Natural killer cell (primary cell): Measurements from ENCODE around the gene BORCS5. TPM values are rescaled to one million over a fixed set of nuclear protein-coding genes. Genes with fewer than 3 reads are reported as not detected.
A peak's percentile ranks its signal among the peaks of the same experiment; 100 is the strongest.

Source experiments
- ATAC-seq, 3 donors: fragments of 150-1000 bp in 2 of 3; fragments of 200-7000 bp in 1 of 3; cut with Tn5 transposase; 1 replicate in 1 of 3; 2 replicates in 2 of 3; pipeline ENCODE4 v1.10.0; 2021; ENCODE audit warnings: mild to moderate bottlenecking in 2 of 3, moderate library complexity in 2 of 3
- DNase-seq, 2 donors: peaks; one replicate each; pipeline versions ENCODE4 v3.0.0 to v3.0.0-alpha.2; 2013 to 2021; ENCODE audit warnings: mixed read lengths in 1 of 2
- H3K27ac ChIP-seq: one replicate; pipeline ENCODE4 v1.5.1; 2013; ENCODE audit warnings: mild to moderate bottlenecking, low read length
- H3K27me3 ChIP-seq: one replicate; pipeline ENCODE4 v1.6.1; 2013; ENCODE audit warnings: low read length; ENCODE audit not compliant: control insufficient read depth, insufficient read depth
- H3K36me3 ChIP-seq: one replicate; pipeline ENCODE4 v1.6.1; 2013; ENCODE audit warnings: low read length; ENCODE audit not compliant: control insufficient read depth, insufficient read depth
- H3K4me1 ChIP-seq: one replicate; pipeline ENCODE4 v1.6.1; 2013; ENCODE audit warnings: low read length; ENCODE audit not compliant: control insufficient read depth, insufficient read depth
- H3K4me3 ChIP-seq: one replicate; pipeline ENCODE4 v1.5.1; 2013; ENCODE audit warnings: low read length
- H3K9me3 ChIP-seq: one replicate; pipeline ENCODE4 v1.6.1; 2013; ENCODE audit warnings: low read length; ENCODE audit not compliant: control insufficient read depth, insufficient read depth
- H3K27ac Mint-ChIP-seq, 2 donors: one replicate each; pipeline ENCODE4 v1.8.0; 2022; ENCODE audit warnings: mild to moderate bottlenecking in 2 of 2, mixed read lengths in 2 of 2, moderate library complexity in 1 of 2
- H3K27me3 Mint-ChIP-seq, 2 donors: one replicate each; pipeline ENCODE4 v1.8.0; 2022; ENCODE audit warnings: low read depth in 2 of 2, mixed read lengths in 2 of 2
- H3K36me3 Mint-ChIP-seq: one replicate; pipeline ENCODE4 v1.8.0; 2022; ENCODE audit warnings: mixed read lengths
- H3K4me1 Mint-ChIP-seq, 2 donors: one replicate each; pipeline ENCODE4 v1.8.0; 2022; ENCODE audit warnings: mixed read lengths in 2 of 2
- H3K4me3 Mint-ChIP-seq: one replicate; pipeline ENCODE4 v1.8.0; 2022; ENCODE audit warnings: mild to moderate bottlenecking, moderate library complexity, mixed read lengths
- H3K9me3 Mint-ChIP-seq, 2 donors: one replicate each; pipeline ENCODE4 v1.8.0; 2022; ENCODE audit warnings: mixed read lengths in 2 of 2
- CTCF ChIP-seq: fragments of 200-600 bp; IDR thresholded peaks from one replicate; pipeline ENCODE4 v1.8.0; 2022; ENCODE audit warnings: antibody characterized with exemption
- WGBS: methylation state at CpG from one replicate; pipeline ENCODE4 v1.1.7; 2013; ENCODE audit warnings: missing lambda C conversion rate; ENCODE audit not compliant: insufficient coverage; 5-methylcytosine and 5-hydroxymethylcytosine counted together
- intact Hi-C: fragments of 100-400 bp; cut with micrococcal nuclease; formaldehyde crosslinking; loops from one replicate; pipeline ENCODE4 v1.14.2; 2022
- total RNA-seq, 4 donors: library from RNA; stranded (reverse); fragments of 120-200 nt in 1 of 4; gene quantifications; one replicate each; pipeline versions ENCODE4 v1.2.3 to v1.2.4, GENCODE V29; 2013 to 2022

Gene BORCS5
- total RNA-seq, 3 donors from 2014 or later (not counting 1 experiment from before 2014, with no cell fraction given) = 28.5 to 32.8 (median 29.2) TPM

GRCh38 chr12:12367482-12367998 lies 10.7 kb downstream of the BORCS5 start:
- TF ChIP-seq CTCF = no peak
- ATAC-seq = no peak
- Mint-ChIP-seq H3K27me3 (no peaks in the 10 kb centered on the region), H3K9me3 (no peaks in the 10 kb centered on the region), H3K4me1 (peaks cover 26 to 39% of the 10 kb centered on the region in 2 donors), H3K27ac (peak overlapping the region; percentile 17 to 59), H3K4me3 (no peak overlapping the region), H3K36me3 (peaks cover under 1% of the 10 kb centered on the region)
- H3K27ac ChIP-seq = no peak overlapping the region
- H3K27me3 ChIP-seq = no peaks in the 10 kb centered on the region
- DNase-seq = no peak
- H3K9me3 ChIP-seq = no peaks in the 10 kb centered on the region
- H3K4me3 ChIP-seq = no peak overlapping the region
- peaks cover 9% of the 10 kb centered on the region for H3K4me1 ChIP-seq
- WGBS = 94% methylated on average over 4 of the region's 4 CpGs
- H3K36me3 ChIP-seq = peaks cover 11% of the 10 kb centered on the region
- intact Hi-C loops = no loop called here

GRCh38 chr12:12372946-12373722 lies 16.3 kb downstream of the BORCS5 start:
- no peak overlapping the region for H3K27ac Mint-ChIP-seq
- peaks cover 20 to 25% of the 10 kb centered on the region in 2 donors for H3K4me1 Mint-ChIP-seq
- H3K4me3 ChIP-seq = no peak overlapping the region

GRCh38 chr12:12376646-12377448 lies 20.0 kb downstream of the BORCS5 start:
- peak in 1 of 2 donors; percentile 84 for DNase-seq
- Histone ChIP-seq H3K4me3 (no peak overlapping the region), H3K9me3 (no peaks in the 10 kb centered on the region), H3K27me3 (no peaks in the 10 kb centered on the region), H3K27ac (no peak overlapping the region), H3K36me3 (peaks cover 7% of the 10 kb centered on the region), H3K4me1 (peaks cover 27% of the 10 kb centered on the region)
- 85% methylated on average over 12 of the region's 12 CpGs for WGBS
- peak; percentile 47 to 66 (median 48) for ATAC-seq
- Mint-ChIP-seq H3K4me3 (no peak overlapping the region), H3K36me3 (peaks cover 14% of the 10 kb centered on the region), H3K4me1 (peaks cover 37 to 47% of the 10 kb centered on the region in 2 donors), H3K9me3 (no peaks in the 10 kb centered on the region), H3K27me3 (no peaks in the 10 kb centered on the region), H3K27ac (peak overlapping the region; percentile 42 to 76)
- TF ChIP-seq CTCF = peak; percentile 77
- intact Hi-C loops = loop anchor here (1.0 to 2.0 kb wide), 7 partner anchors 98 to 436 kb away; partner anchors contain the start of genes DDX47 and GPR19

More at GRCh38 chr12:12372946-12373722, 16.3 kb downstream of the BORCS5 start:
- no peaks in the 10 kb centered on the region for H3K9me3 Mint-ChIP-seq
- Histone ChIP-seq H3K27me3 (no peaks in the 10 kb centered on the region), H3K27ac (no peak overlapping the region), H3K4me1 (peaks cover 8% of the 10 kb centered on the region), H3K36me3 (peaks cover 7% of the 10 kb centered on the region), H3K9me3 (no peaks in the 10 kb centered on the region)
- no peaks in the 10 kb centered on the region for H3K27me3 Mint-ChIP-seq
- intact Hi-C loops = no loop called here
- ATAC-seq (no peak), DNase-seq (no peak)
- H3K4me3 Mint-ChIP-seq = no peak overlapping the region
- H3K36me3 Mint-ChIP-seq = peaks cover 14% of the 10 kb centered on the region
- no peak for TF ChIP-seq CTCF
- WGBS = 94% methylated on average over 4 of the region's 4 CpGs
